GM18505 (cell line): ENCODE measurements around the gene NAPA.

Experiments used
- ATAC-seq: cut with Tn5 transposase; IDR thresholded peaks from one replicate; pipeline ENCODE4 v1.9.1; 2021; ENCODE audit not compliant: unreplicated experiment
- POLR2A ChIP-seq: IDR thresholded peaks from 4 replicates; pipeline ENCODE4 v1.6.1; 2011; ENCODE audit warnings: borderline replicate concordance; ENCODE audit not compliant: insufficient read depth, insufficient read length; ENCODE audit errors: extremely low read depth

Gene NAPA

GRCh38 chr19:47456721-47457474 is 58.0 kb downstream of the NAPA start:
- no peak for TF ChIP-seq POLR2A
- no peak for ATAC-seq

GRCh38 chr19:47450478-47450877 is 64.4 kb downstream of the NAPA start:
- ATAC-seq: no peak
- TF ChIP-seq POLR2A: no peak

- ATAC-seq: no peak
- no peak for TF ChIP-seq POLR2A
These were observed 66.5 kb downstream of the NAPA start for GRCh38 chr19:47448360-47448727.

- no peak for ATAC-seq
- no peak for TF ChIP-seq POLR2A
These were observed 67.1 kb downstream of the NAPA start for GRCh38 chr19:47447470-47448359.

GRCh38 chr19:47446534-47447469 is 68.1 kb downstream of the NAPA start:
- TF ChIP-seq POLR2A: no peak

GRCh38 chr19:47445937-47446402 is 68.9 kb downstream of the NAPA start:
- TF ChIP-seq POLR2A: no peak
- no peak for ATAC-seq

More at GRCh38 chr19:47446534-47447469, 68.1 kb downstream of the NAPA start:
- no peak for ATAC-seq

GRCh38 chr19:47445527-47445926 is 69.3 kb downstream of the NAPA start:
- TF ChIP-seq POLR2A: no peak
- no peak for ATAC-seq

- no peak for TF ChIP-seq POLR2A
- ATAC-seq: no peak
These were observed 70.5 kb downstream of the NAPA start for GRCh38 chr19:47444388-47444821.

- no peak for ATAC-seq
- no peak for TF ChIP-seq POLR2A
These were observed 71.5 kb downstream of the NAPA start for GRCh38 chr19:47443331-47443730.

GRCh38 chr19:47438793-47439220 is 76.1 kb downstream of the NAPA start:
- ATAC-seq: no peak

More at GRCh38 chr19:47438793-47439220, 76.1 kb downstream of the NAPA start:
- TF ChIP-seq POLR2A: no peak
